Hematopoietic multipotent progenitor cell treated with erythropoietin and hydrocortisone succinate and interleukin-3 and kit ligand, for 6 days (in vitro differentiated cells): ENCODE results near the gene WIPI1.
"Not testable (repeated sequence)": the region's sequence is repeated elsewhere in the genome, so short reads cannot be mapped to it uniquely, and the experiment has no call there.

Experiments
- DNase-seq: peaks from one replicate; pipeline ENCODE4 v3.0.0-alpha.2; 2015

The WIPI1 gene

GRCh38 chr17:68407656-68408055 is 49.6 kb downstream of the WIPI1 start:
- not testable (repeated sequence) for DNase-seq

GRCh38 chr17:68403837-68404236 is 53.5 kb downstream of the WIPI1 start:
- not testable (repeated sequence) for DNase-seq

- DNase-seq = no peak
Observed at GRCh38 chr17:68403122-68403521, 54.2 kb downstream of the WIPI1 start.

GRCh38 chr17:68401288-68401687 is 56.0 kb downstream of the WIPI1 start:
- DNase-seq = no peak

GRCh38 chr17:68400404-68400735 is 56.9 kb downstream of the WIPI1 start:
- DNase-seq = no peak

GRCh38 chr17:68399638-68400403 is 57.5 kb downstream of the WIPI1 start:
- no peak for DNase-seq

- peak; percentile 76 for DNase-seq
Observed at GRCh38 chr17:68398691-68399637, 58.3 kb downstream of the WIPI1 start.

- no peak for DNase-seq
Observed at GRCh38 chr17:68397108-68397536, 60.2 kb downstream of the WIPI1 start.

- DNase-seq = no peak
Observed at GRCh38 chr17:68396226-68397107, 60.8 kb downstream of the WIPI1 start.

- no peak for DNase-seq
Observed at GRCh38 chr17:68394608-68395331, 62.5 kb downstream of the WIPI1 start.

- DNase-seq = no peak
Observed at GRCh38 chr17:68391561-68392268, 65.6 kb downstream of the WIPI1 start.

GRCh38 chr17:68390888-68391545 is 66.3 kb downstream of the WIPI1 start:
- DNase-seq = no peak

- DNase-seq = no peak
Observed at GRCh38 chr17:68389041-68389440, 68.3 kb downstream of the WIPI1 start.

GRCh38 chr17:68387435-68388218 is 69.7 kb downstream of the WIPI1 start:
- DNase-seq = no peak

- DNase-seq = no peak
Observed at GRCh38 chr17:68385490-68386215, 71.6 kb downstream of the WIPI1 start.

GRCh38 chr17:68384941-68385340 is 72.4 kb downstream of the WIPI1 start:
- DNase-seq = no peak

GRCh38 chr17:68384471-68384870 is 72.8 kb downstream of the WIPI1 start:
- DNase-seq = no peak

- no peak for DNase-seq
Observed at GRCh38 chr17:68383443-68384321, 73.6 kb downstream of the WIPI1 start.

GRCh38 chr17:68383120-68383442 is 74.2 kb downstream of the WIPI1 start:
- DNase-seq = no peak
